ENCODE data around the gene KAZN.

KAZN gene

GRCh38 chr1:14648896-14649855 is 50.7 kb downstream of the KAZN start:
- DNase-seq, result no peak

DNA sequence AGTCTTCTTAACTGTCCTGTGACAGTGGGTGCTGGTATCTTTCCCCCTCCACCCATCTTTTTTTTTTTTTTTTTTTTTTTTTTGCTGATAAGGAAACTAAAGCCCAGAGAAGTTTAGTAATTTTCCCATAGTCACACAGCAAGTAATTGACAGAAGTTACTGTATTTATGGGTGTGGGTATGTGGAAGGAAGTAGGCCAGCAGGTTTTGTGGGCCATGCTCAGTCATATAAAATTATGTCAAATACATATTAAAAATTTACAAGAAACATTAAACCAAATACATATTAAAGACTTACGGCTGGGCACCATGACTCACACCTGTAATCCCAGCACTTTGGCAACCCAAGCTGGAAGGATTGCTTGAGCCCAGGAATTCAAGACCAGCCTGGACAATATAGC is 51.5 kb downstream of the KAZN start:
- DNase-seq, result no peak

DNA sequence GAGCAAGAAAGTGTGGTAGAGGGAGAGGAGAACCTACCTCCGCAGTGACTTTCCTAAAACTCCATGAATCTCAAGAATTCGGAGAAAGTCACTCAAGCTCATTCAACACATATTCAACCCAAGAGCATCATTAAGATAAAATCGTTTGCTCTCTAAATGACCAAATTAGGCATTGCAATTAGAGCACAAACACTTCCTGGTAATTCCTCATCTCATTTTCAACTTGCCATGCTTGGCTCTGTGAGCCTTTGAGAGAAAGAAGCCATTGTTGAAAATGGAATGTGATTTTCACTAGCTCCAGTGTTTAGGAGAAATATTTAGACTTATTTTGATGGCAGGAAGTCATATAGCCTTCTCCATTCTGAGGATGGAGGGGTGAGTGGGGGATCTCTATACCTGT is 52.5 kb downstream of the KAZN start:
- DNase-seq, result no peak

- DNase-seq, result no peak
Observed at GRCh38 chr1:14652840-14653239, 54.4 kb downstream of the KAZN start.

- DNase-seq, result no peak
Observed at GRCh38 chr1:14653461-14653960, 55.0 kb downstream of the KAZN start.

GRCh38 chr1:14654554-14654953 is 56.1 kb downstream of the KAZN start:
- DNase-seq, result no peak

- no peak for DNase-seq
Observed at GRCh38 chr1:14655385-14655784, 56.9 kb downstream of the KAZN start.

GRCh38 chr1:14656384-14656937 is 58.0 kb downstream of the KAZN start:
- DNase-seq, result no peak

- no peak for DNase-seq
Observed at GRCh38 chr1:14658642-14659041, 60.2 kb downstream of the KAZN start.

DNA sequence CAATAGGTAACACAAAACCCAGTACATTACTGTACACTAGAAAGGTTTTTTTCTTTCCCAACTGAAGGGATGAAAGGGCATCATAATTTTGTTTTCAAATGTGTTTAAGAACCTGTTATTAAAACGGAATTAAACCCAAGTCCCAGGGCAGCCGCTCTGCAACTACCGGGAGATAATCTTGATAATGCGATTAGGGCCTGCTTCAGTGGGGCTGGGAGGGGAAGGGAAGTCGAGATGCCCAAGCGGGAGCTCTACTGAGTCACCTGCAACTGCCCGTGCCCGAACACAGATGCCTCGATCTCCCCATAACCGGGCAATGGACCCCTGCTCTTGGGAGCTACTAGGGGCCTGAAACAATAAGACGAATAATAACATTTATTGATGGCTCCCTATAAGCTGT is 61.4 kb downstream of the KAZN start:
- DNase-seq, result no peak

DNA sequence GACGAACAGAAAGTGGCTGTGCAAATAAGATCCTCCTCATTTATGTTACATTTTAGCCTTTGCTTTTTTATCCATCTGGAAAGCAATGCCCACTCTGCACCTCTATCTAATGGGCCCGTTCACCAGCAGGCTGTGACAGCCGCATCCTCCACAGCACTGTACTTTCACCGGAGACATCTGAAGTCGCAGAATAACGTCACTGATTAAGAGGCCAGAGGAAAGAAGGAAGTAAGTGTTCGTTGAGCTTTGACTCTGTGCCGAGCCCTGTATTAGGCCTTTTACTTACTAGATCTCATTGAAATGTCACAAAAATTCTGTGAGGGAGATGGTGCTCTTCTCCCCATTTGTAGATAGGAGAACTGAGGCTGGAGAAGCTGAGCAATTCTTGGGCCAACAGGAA is 62.3 kb downstream of the KAZN start:
- no peak for DNase-seq

DNA sequence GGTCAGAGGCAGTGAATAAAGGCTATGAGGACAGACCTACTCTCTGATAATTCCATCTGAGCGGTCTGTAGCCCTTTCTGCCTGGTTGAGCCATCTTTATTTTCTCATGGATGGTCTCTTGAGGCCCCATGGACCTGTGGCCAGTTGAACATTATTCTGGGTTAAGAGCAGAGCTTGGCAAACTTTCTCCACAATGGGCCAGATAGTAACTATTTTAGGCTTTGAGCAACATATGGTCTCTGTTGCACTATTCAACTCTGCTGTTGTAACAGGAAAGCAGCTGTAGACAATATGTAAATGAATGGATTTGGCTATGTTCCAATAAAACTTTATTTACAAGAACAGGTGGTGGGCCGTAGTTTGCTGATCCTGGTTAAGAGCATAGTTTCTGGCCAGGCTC is 62.7 kb downstream of the KAZN start:
- DNase-seq, result no peak

DNA sequence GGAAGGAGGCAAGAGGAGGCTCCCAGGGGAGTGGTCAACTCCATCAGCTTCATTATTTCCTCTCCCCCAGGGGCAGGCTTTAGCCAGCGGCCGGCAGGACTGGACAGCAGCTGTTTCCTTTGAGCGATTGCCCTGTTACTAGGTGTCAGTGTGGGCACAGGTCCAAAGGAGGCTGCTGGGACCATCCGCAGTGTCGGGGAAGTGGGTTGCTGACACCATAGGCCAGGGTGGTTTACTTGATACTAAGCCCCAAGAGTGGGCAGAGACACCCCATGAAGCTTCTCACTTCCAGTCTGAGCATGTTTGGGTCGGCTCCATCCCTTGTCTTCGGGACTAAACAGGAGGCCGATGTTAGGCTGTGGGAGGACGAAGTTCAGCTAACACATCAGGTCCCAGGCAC is 63.6 kb downstream of the KAZN start:
- DNase-seq, result no peak

DNA sequence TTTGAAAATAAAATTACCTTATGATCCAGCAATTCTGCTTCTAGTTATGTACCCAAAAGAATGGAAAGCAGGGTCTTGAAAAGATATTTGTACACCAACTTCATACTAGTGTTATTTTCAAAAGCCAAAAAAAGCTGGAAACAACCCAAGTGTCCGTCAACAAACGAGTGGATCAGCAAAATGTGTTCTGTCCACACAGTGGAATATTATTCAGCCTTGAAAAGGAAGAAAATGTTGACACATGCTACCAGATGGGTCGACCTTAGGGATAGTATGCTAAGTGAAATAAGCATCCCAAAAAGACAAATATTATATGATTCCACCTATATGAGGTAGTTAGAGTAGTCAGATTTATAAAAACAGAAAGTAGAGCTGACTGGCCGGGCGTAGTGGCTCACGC is 65.3 kb downstream of the KAZN start:
- no peak for DNase-seq

- no peak for DNase-seq
Observed at GRCh38 chr1:14666373-14666772, 67.9 kb downstream of the KAZN start.

- DNase-seq, result no peak
Observed at GRCh38 chr1:14666962-14667650, 68.6 kb downstream of the KAZN start.

DNA sequence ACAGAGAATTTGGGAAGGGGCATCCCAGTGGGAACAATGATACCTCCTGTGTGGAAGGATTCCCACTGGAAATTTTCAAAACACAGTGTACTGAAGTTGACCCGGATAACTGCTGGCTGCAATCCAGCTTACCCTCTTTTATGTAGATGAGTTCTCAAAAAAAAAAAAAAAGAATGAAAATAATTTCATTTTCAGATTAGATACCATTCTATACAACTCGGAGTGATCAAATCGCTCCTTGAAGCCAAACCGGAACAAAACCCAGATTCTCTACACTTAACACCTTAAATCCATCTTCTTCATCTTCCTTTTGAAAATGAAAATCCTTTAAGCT is 69.1 kb downstream of the KAZN start:
- no peak for DNase-seq

DNA sequence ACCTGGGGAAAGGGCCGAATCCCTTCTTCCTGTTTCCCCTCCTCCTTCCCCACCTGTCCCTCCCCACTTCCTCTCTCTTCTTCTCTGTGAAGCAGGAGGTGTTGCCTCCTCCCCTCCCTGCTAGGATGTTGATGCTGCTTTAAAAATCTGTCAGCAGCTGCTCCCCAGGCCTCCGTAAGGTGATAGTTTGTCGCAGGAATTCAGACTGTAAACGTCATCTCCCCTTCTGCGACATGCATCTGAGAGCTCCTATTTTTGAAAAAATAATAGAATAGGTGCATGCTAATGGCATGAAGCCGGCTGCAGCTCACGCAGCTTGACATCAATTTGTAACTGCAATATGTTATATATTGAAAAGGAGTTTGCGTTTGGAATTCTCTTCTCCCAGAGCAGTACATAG is 70.1 kb downstream of the KAZN start:
- no peak for DNase-seq

DNA sequence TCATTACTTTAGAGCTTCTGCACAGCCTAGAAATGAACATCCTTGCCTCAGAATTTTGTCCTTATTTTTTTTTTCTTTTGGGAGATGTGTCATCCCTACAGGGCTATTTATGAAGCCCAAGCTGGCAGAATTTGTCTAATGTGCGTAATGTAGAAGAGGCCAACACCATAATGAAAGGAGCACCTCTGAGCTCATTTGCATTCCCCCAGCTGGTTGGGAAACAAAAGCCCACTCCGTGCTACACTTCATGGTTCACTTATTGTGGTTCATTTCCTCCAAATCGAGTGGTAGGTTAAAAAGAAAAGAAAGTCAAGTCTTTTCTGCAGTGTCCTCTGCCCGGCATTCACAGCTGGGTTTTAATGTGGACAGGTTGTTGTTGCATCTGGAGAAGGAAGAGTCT is 73.5 kb downstream of the KAZN start:
- no peak for DNase-seq

- no peak for DNase-seq
Observed at GRCh38 chr1:14674030-14674429, 75.5 kb downstream of the KAZN start.

GRCh38 chr1:14676400-14676799 is 77.9 kb downstream of the KAZN start:
- DNase-seq, result no peak

DNA sequence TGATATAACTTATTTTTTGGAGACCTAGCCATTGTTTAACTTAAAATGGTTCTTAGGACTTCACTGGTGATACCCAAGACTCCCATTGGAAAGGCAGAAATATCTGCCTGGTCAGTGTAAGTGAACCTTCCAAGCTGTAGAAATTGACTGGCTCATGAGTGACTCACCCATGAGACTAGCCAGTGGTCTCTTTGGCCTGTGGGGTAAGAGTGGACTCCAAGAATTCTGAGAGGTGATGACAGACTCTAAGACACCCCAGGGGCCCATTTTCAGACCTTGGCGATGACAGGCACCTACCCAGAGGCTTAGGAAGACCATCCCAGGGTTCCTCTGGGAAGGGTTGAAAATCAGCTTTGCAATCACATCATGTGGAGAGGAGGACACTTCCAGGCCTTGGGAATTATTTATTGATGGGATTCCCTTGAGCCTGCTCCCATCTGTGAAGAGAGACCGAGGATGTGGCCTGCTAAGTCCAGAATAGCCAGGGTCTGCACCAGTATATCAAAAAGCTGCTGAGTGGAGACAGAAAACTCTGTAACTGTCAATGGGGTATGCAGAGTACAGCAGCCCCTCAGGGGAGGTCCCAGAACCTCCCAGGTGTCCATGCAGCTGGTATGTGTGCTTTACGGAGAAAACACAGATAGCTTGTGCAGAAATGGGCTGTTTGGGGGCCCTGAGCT is 78.9 kb downstream of the KAZN start:
- no peak for DNase-seq

- DNase-seq, result no peak
Observed at GRCh38 chr1:14678011-14678638, 79.6 kb downstream of the KAZN start.

Data from activated gamma-delta T cell treated with Interleukin-2 at 50 U/mL for 16 hours (primary cell).